Breast epithelium (tissue), 3 donors: ENCODE measurements around the gene CCDC187.

Source experiments
- CTCF ChIP-seq, 3 donors: fragments of 450-650 bp; IDR thresholded peaks; one replicate each; pipeline ENCODE4 v1.5.1; 2016 to 2017; ENCODE audit warnings: antibody characterized with exemption in 3 of 3, mild to moderate bottlenecking in 3 of 3, moderate library complexity in 3 of 3
- POLR2A ChIP-seq: fragments of 450-650 bp; IDR thresholded peaks from one replicate; pipeline ENCODE4 v1.6.1; 2016; ENCODE audit warnings: antibody characterized with exemption, mild to moderate bottlenecking, moderate library complexity
- POLR2AphosphoS5 ChIP-seq, 3 donors: sonication (generic); formaldehyde crosslinking; IDR thresholded peaks; one replicate each; pipeline ENCODE4 v1.6.1; 2017; ENCODE audit warnings: antibody characterized with exemption in 3 of 3

GRCh38 chr9:136264031-136264430 is 39.9 kb downstream of the CCDC187 start:
- TF ChIP-seq CTCF (IDR thresholded peaks at IDR 0.05) (no peak), POLR2A (no peak), POLR2AphosphoS5 (IDR thresholded peaks at IDR 0.05) (no peak)
